K562 (cell line): ENCODE results near the gene EPM2A. TPM values are rescaled to one million over a fixed set of nuclear protein-coding genes. Genes with fewer than 3 reads are reported as not detected.

Source experiments
- ATF3 ChIP-seq, 2 experiments: fragments of 450-650 bp in 1 of 2; sonication (generic) in 1 of 2; formaldehyde crosslinking in 1 of 2; IDR thresholded peaks in 1 of 2; conservative IDR thresholded peaks in 1 of 2; 2 replicates each; pipeline versions ENCODE4 v1.6.1 to v1.8.1; 2016 to 2023; ENCODE audit warnings: mild to moderate bottlenecking in 2 of 2, moderate library complexity in 2 of 2, inconsistent platforms in 1 of 2, missing genetic modification reagents in 1 of 2
- ATF6 ChIP-seq: sonication (generic); formaldehyde crosslinking; IDR thresholded peaks from 2 replicates; pipeline ENCODE4 v1.4.0; 2020; ENCODE audit warnings: mild to moderate bottlenecking, missing genetic modification reagents
- CXXC5 ChIP-seq: fragments of 250-450 bp; sonication (Bioruptor Pico); IDR thresholded peaks from 2 replicates; pipeline ENCODE4 v1.8.0; 2022; ENCODE audit warnings: inconsistent platforms, mild to moderate bottlenecking, moderate library complexity
- ETV6 ChIP-seq, 3 experiments: fragments of 150-350 bp in 1 of 3; sonication (generic) in 1 of 3; formaldehyde crosslinking in 1 of 3; IDR thresholded peaks; 2 replicates each; pipeline versions ENCODE4 v1.6.1 to v1.8.0; 2014 to 2022; ENCODE audit warnings: borderline replicate concordance in 2 of 3, low read depth in 2 of 3, antibody characterized with exemption in 1 of 3, low read length in 1 of 3, mild to moderate bottlenecking in 1 of 3, missing genetic modification reagents in 1 of 3
- GTF2E2 ChIP-seq: fragments of 200-800 bp; sonication (Bioruptor generic); IDR thresholded peaks from 2 replicates; pipeline ENCODE4 v1.6.1; 2016; ENCODE audit warnings: missing genetic modification characterization, missing compliant biosample characterization
- KAT7 ChIP-seq: sonication (generic); formaldehyde crosslinking; IDR thresholded peaks from 2 replicates; pipeline ENCODE4 v1.8.0; 2022; ENCODE audit warnings: missing genetic modification reagents, mild to moderate bottlenecking, borderline replicate concordance
- KLF6 ChIP-seq: fragments of 250-450 bp; sonication (Bioruptor Pico); IDR thresholded peaks from 2 replicates; pipeline ENCODE4 v1.4.0; 2020; ENCODE audit warnings: mild to moderate bottlenecking, moderate library complexity, borderline replicate concordance
- LEF1 ChIP-seq: fragments of 450-650 bp; IDR thresholded peaks from 2 replicates; pipeline ENCODE4 v1.6.1; 2016; ENCODE audit warnings: mild to moderate bottlenecking
- MTA2 ChIP-seq: fragments of 450-650 bp; IDR thresholded peaks from 2 replicates; pipeline ENCODE4 v1.6.1; 2016; ENCODE audit warnings: low read depth
- NEUROD1 ChIP-seq: fragments of 150-350 bp; IDR thresholded peaks from 2 replicates; pipeline ENCODE4 v1.6.1; 2014; ENCODE audit warnings: borderline replicate concordance, low read length, low read depth; ENCODE audit not compliant: partially characterized antibody
- NFRKB ChIP-seq: fragments of 450-650 bp; IDR thresholded peaks from 2 replicates; pipeline ENCODE4 v1.6.1; 2016; ENCODE audit warnings: low read depth
- RERE ChIP-seq: sonication (generic); formaldehyde crosslinking; IDR thresholded peaks from 2 replicates; pipeline ENCODE4 v1.8.0; 2023; ENCODE audit warnings: missing genetic modification reagents, mild to moderate bottlenecking, borderline replicate concordance
- SMARCE1 ChIP-seq: fragments of 450-650 bp; IDR thresholded peaks from 2 replicates; pipeline ENCODE4 v1.7.1; 2016; ENCODE audit warnings: mild to moderate bottlenecking
- STAT5A ChIP-seq: IDR thresholded peaks from 2 replicates; pipeline ENCODE4 v1.6.1; 2012; ENCODE audit warnings: low read length, inconsistent platforms, borderline replicate concordance
- XRCC5 ChIP-seq: fragments of 200-400 bp; formaldehyde crosslinking; IDR thresholded peaks from 2 replicates; pipeline ENCODE4 v1.6.1; 2017; ENCODE audit warnings: low read depth, mild to moderate bottlenecking, low read length
- ZBTB49 ChIP-seq: sonication (generic); formaldehyde crosslinking; IDR thresholded peaks from 2 replicates; pipeline ENCODE4 v1.8.0; 2022; ENCODE audit warnings: missing genetic modification reagents, mild to moderate bottlenecking, borderline replicate concordance
- ZNF239 ChIP-seq: fragments of 250-450 bp; sonication (Bioruptor Pico); IDR thresholded peaks from 2 replicates; pipeline ENCODE4 v1.4.0; 2020; ENCODE audit warnings: mild to moderate bottlenecking
- polyA plus RNA-seq, 8 experiments: library from polyadenylated mRNA; depleted of rRNA in 4 of 8; stranded (reverse) in 5 of 8; unstranded in 3 of 8; fragments of >200 nt; fragmentation: Nextera tagmentation in 2 of 8; fragmentation: Illumina TruSeq in 1 of 8; extraction: Ambion mirVana in 2 of 8; extraction: Trizol in 1 of 8; gene quantifications; 2 replicates each; pipeline versions ENCODE4 v1.2.1 to v1.2.3, GENCODE V29; 2011 to 2014; ENCODE audit warnings: inconsistent platforms in 1 of 8, missing spikeins in 1 of 8
- total RNA-seq, 7 experiments: library from RNA; depleted of rRNA in 6 of 7; stranded (reverse); fragments of >200 nt in 6 of 7; fragmentation: Illumina TruSeq in 2 of 7; extraction: Trizol in 2 of 7; gene quantifications; 2 replicates each; pipeline versions ENCODE4 v1.2.1 to v1.2.3, GENCODE V29; 2011 to 2021; ENCODE audit warnings: low replicate concordance in 1 of 7

The EPM2A gene
- total and polyA plus RNA-seq, 9 of the 15 experiments (the other 6 are each of a cell fraction or from before 2014, with no cell fraction given): 0.35 to 5.3 (median 2.5) TPM

GRCh38 chr6:145749632-145750031 lies 14.3 kb upstream of the EPM2A start (continued):
- 0 out of 2 replicates have a peak, but pooled peaks have one; percentile 19 for TF ChIP-seq CXXC5 (CRISPR knock-in tag)
- no peak for TF ChIP-seq RERE (CRISPR knock-in tag)
- peak; percentile 85 for TF ChIP-seq LEF1
- no peak for TF ChIP-seq MTA2
- TF ChIP-seq KLF6 (CRISPR knock-in tag): no peak
- TF ChIP-seq KAT7 (CRISPR knock-in tag): no peak
- TF ChIP-seq ETV6 (IDR thresholded peaks at IDR 0.05; ENCODE audit: borderline replicate concordance in 1 of 2, low read depth in 2 of 2, low read length in 1 of 2): no peak
- TF ChIP-seq ETV6 (CRISPR knock-in tag; IDR thresholded peaks at IDR 0.05; ENCODE audit: borderline replicate concordance): no peak
- peak; percentile 61 for TF ChIP-seq ATF3 (IDR thresholded peaks at IDR 0.05)
- no peak for TF ChIP-seq ATF3 (CRISPR knock-in tag; conservative IDR thresholded peaks at IDR 0.05)
- TF ChIP-seq ATF6 (CRISPR knock-in tag): no peak
- no peak for TF ChIP-seq NEUROD1
- TF ChIP-seq SMARCE1: peak; percentile 66; the same call in 1 of the 2 replicates
- no peak for TF ChIP-seq ZNF239 (CRISPR knock-in tag)
- TF ChIP-seq STAT5A: peak; percentile 29; the same call in 1 of the 2 replicates
- no peak for TF ChIP-seq ZBTB49 (CRISPR knock-in tag)
- TF ChIP-seq NFRKB: no peak
- TF ChIP-seq GTF2E2 (tag): no peak
- no peak for TF ChIP-seq XRCC5
